Spinal cord (tissue), 10 donors: Measurements from ENCODE around the gene ADARB2. TPM values are rescaled to one million over a fixed set of nuclear protein-coding genes. Genes with fewer than 3 reads are reported as not detected.

ENCODE experiments used
- DNase-seq, 6 donors: peaks; one replicate each; pipeline versions ENCODE4 v3.0.0 to v3.0.0-alpha.2; 2013 to 2015; ENCODE audit warnings: low spot score in 6 of 6, low read depth in 4 of 6
- H3K27ac ChIP-seq: one replicate; pipeline ENCODE4 v1.5.1; 2013; ENCODE audit warnings: low read depth, low read length, control low read depth
- H3K27me3 ChIP-seq: one replicate; pipeline ENCODE4 v1.6.1; 2013; ENCODE audit warnings: low read length; ENCODE audit not compliant: control insufficient read depth, insufficient read depth
- H3K36me3 ChIP-seq: one replicate; pipeline ENCODE4 v1.6.1; 2013; ENCODE audit warnings: low read length; ENCODE audit not compliant: control insufficient read depth, insufficient read depth
- H3K4me1 ChIP-seq: one replicate; pipeline ENCODE4 v1.6.1; 2013; ENCODE audit warnings: low read length; ENCODE audit not compliant: control insufficient read depth, insufficient read depth
- H3K4me3 ChIP-seq: one replicate; pipeline ENCODE4 v1.5.1; 2013; ENCODE audit warnings: low read depth, low read length, control low read depth
- H3K9me3 ChIP-seq: one replicate; pipeline ENCODE4 v1.6.1; 2013; ENCODE audit warnings: low read length; ENCODE audit not compliant: control insufficient read depth, insufficient read depth
- WGBS: methylation state at CpG from one replicate; pipeline ENCODE4 v1.1.5; 2013; ENCODE audit warnings: missing lambda C conversion rate; ENCODE audit not compliant: insufficient coverage; 5-methylcytosine and 5-hydroxymethylcytosine counted together
- polyA plus RNA-seq, 2 donors: library from polyadenylated mRNA; unstranded; fragments of 120-200 nt; gene quantifications; one replicate each; pipeline ENCODE4 v1.2.1, GENCODE V29; 2013; ENCODE audit not compliant: insufficient read length in 2 of 2
- total RNA-seq, 2 donors: library from RNA; depleted of rRNA in 1 of 2; stranded (reverse); fragments of 120-200 nt in 1 of 2; fragments of >200 nt in 1 of 2; gene quantifications; one replicate each; pipeline versions ENCODE4 v1.2.3 to v1.2.4, GENCODE V29; 2013 to 2014
- donor health status: healthy.

Gene ADARB2
- total and polyA plus RNA-seq, 4 donors: 4.1 to 11.2 (median 8.3) TPM

- H3K27me3 ChIP-seq: no peaks in the 10 kb centered on the region
- H3K27ac ChIP-seq: no peak overlapping the region
- peaks cover 14% of the 10 kb centered on the region for H3K4me1 ChIP-seq
- no peaks in the 10 kb centered on the region for H3K36me3 ChIP-seq
- 47% methylated on average over 7 of the region's 16 CpGs for WGBS
- DNase-seq: peak in 2 of 6 donors; percentile 56 to 68
- H3K9me3 ChIP-seq: no peaks in the 10 kb centered on the region
- H3K4me3 ChIP-seq: no peak overlapping the region
These were observed 421.1 kb downstream of the ADARB2 start for GRCh38 chr10:1316121-1316808.

GRCh38 chr10:1315178-1315577 lies 422.1 kb downstream of the ADARB2 start:
- 78% methylated on average over 7 of the region's 10 CpGs for WGBS
- DNase-seq: peak in 1 of 6 donors; percentile 45
- Histone ChIP-seq H3K9me3 (no peaks in the 10 kb centered on the region), H3K27ac (no peak overlapping the region), H3K4me1 (peaks cover 14% of the 10 kb centered on the region), H3K27me3 (no peaks in the 10 kb centered on the region), H3K36me3 (no peaks in the 10 kb centered on the region), H3K4me3 (no peak overlapping the region)

GRCh38 chr10:1311726-1312125 lies 425.6 kb downstream of the ADARB2 start:
- WGBS: 88% methylated on average over 4 of the region's 7 CpGs
- no peaks in the 10 kb centered on the region for H3K36me3 ChIP-seq
- H3K27ac ChIP-seq: no peak overlapping the region
- no peaks in the 10 kb centered on the region for H3K27me3 ChIP-seq
- peaks cover 16% of the 10 kb centered on the region for H3K4me1 ChIP-seq
- no peaks in the 10 kb centered on the region for H3K9me3 ChIP-seq
- no peak overlapping the region for H3K4me3 ChIP-seq
- DNase-seq: peak in 1 of 6 donors; percentile 33

- no peaks in the 10 kb centered on the region for H3K9me3 ChIP-seq
- H3K27me3 ChIP-seq: no peaks in the 10 kb centered on the region
- no peak for DNase-seq
- H3K27ac ChIP-seq: no peak overlapping the region
- peaks cover 7% of the 10 kb centered on the region for H3K4me1 ChIP-seq
- H3K4me3 ChIP-seq: no peak overlapping the region
- 59% methylated on average over 4 of the region's 9 CpGs for WGBS
- no peaks in the 10 kb centered on the region for H3K36me3 ChIP-seq
These were observed 427.0 kb downstream of the ADARB2 start for GRCh38 chr10:1310271-1310789.

DNA sequence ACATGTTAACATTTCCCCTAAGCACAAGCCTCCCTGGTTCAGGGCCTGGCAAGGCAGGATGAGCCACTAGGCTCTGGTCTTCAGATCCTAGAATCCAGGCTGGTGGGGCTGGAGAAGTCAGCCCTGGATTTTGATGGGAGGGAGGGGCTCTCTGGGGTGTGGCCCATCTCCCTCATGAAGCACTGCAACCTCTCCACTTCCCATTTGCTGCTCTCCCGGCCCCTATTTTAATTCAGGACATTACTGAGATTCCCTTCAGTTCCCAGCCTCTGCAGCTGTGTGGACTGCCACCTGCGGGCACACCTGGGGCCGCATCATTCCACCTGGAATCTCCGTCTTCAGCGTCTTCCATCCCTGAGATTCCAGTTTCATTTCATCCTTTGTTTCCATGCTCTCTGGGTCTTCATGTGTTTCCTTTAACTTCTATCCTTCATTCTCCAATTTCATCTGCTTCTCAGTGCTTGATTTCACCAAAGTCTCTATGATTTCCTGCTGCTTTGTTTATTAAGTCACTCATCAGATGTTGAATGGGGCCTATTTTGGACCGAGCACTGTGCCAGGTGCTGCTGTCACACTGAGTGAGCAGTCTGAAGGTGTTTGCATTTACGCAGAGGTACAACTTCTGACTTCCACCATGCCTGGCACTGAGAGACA lies 427.6 kb downstream of the ADARB2 start:
- Histone ChIP-seq H3K27me3 (no peaks in the 10 kb centered on the region), H3K9me3 (no peaks in the 10 kb centered on the region), H3K4me3 (no peak overlapping the region), H3K36me3 (no peaks in the 10 kb centered on the region), H3K27ac (no peak overlapping the region), H3K4me1 (peaks cover 2% of the 10 kb centered on the region)
- DNase-seq: no peak
- WGBS: 60% methylated on average over 7 of the region's 7 CpGs

- Histone ChIP-seq H3K4me1 (peaks cover 2% of the 10 kb centered on the region), H3K27me3 (no peaks in the 10 kb centered on the region), H3K36me3 (no peaks in the 10 kb centered on the region), H3K4me3 (no peak overlapping the region), H3K27ac (no peak overlapping the region), H3K9me3 (no peaks in the 10 kb centered on the region)
- 81% methylated on average over 3 of the region's 8 CpGs for WGBS
- DNase-seq: no peak
These were observed 428.2 kb downstream of the ADARB2 start for GRCh38 chr10:1308962-1309616.

DNA sequence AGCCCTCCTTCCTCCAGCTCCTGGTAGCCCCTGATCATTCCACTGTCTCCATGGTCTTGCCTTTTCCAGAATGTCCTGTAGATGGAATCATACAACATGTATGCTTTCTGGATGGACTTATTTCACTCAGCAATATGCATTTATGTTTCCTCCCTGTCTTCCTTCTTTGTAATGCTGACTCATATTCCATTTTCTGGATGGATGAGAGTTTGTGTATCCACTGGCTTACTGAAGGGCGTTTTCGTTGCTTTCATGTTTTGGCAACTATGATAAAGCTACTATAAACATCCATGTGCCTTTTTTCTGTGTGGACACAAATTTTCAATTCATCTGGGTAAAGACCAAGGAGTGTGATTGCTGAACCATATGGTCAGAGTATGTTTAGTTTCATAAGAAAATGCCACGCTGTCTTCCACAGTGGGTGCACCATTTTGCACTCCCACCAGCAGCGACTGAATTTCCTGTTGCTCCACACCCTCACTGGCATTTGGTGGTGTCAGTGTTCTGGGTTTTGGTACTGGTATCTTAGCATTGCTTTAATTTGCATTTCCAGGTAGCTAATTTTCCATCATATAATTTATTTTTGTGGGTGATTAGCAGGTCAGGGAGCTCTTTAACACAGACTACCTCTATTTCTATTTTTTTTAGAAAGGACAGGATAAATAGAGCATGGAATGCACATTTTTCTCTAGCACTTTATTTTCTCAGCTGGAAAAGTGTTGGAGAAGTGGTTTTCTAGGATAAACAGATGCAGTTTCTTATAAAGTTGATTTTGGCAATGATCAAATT lies 429.0 kb downstream of the ADARB2 start:
- WGBS: no CpG with 5 or more reads among the region's 4 CpGs
- no peak overlapping the region for H3K4me3 ChIP-seq

DNA sequence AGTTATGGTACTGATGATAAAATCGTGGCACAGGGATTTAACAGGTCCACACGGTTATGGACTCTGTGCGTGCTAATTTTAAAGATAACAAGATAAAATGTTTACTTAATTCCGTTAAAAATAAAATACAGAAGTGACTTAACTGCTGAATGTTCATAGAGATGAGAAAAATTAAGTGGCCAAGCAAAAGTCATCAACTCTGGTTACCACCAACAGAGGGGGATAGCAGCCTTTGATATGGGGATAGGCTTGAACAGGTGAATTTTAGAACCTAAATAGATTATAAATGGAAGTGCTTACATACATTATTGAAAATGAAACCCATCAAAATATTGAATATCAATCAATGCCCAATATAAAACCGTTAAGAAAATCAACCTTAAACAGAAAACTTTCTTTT lies 436.2 kb downstream of the ADARB2 start:
- Histone ChIP-seq H3K9me3 (no peaks in the 10 kb centered on the region), H3K4me3 (no peak overlapping the region), H3K36me3 (no peaks in the 10 kb centered on the region), H3K27me3 (no peaks in the 10 kb centered on the region), H3K27ac (no peak overlapping the region), H3K4me1 (peaks cover 13% of the 10 kb centered on the region)
- no CpG with 5 or more reads among the region's 5 CpGs for WGBS
- DNase-seq: peak in 1 of 6 donors; percentile 47

More for the DNA sequence above, 429.0 kb downstream of the ADARB2 start:
- Histone ChIP-seq H3K36me3 (no peaks in the 10 kb centered on the region), H3K27me3 (no peaks in the 10 kb centered on the region), H3K27ac (no peak overlapping the region), H3K9me3 (no peaks in the 10 kb centered on the region), H3K4me1 (peaks cover 2% of the 10 kb centered on the region)
- peak in 2 of 6 donors; percentile 15 to 78 for DNase-seq

- H3K36me3 ChIP-seq: no peaks in the 10 kb centered on the region
- H3K27ac ChIP-seq: no peak overlapping the region
- no peaks in the 10 kb centered on the region for H3K9me3 ChIP-seq
- 86% methylated on average over 6 of the region's 6 CpGs for WGBS
- no peaks in the 10 kb centered on the region for H3K27me3 ChIP-seq
- no peak for DNase-seq
- no peak overlapping the region for H3K4me3 ChIP-seq
- H3K4me1 ChIP-seq: peaks cover 13% of the 10 kb centered on the region
These were observed 437.1 kb downstream of the ADARB2 start for GRCh38 chr10:1300218-1300617.
